BE2C (cell line): ENCODE measurements around the gene RNASE11.

Experiments
- DNase-seq: peaks from one replicate; pipeline ENCODE4 v3.0.0-alpha.2; 2020
- H3K27me3 ChIP-seq: fragments of 250-450 bp; sonication (Bioruptor Pico); 2 replicates; pipeline ENCODE4 v1.5.1; 2020; ENCODE audit warnings: mild to moderate bottlenecking
- H3K36me3 ChIP-seq: fragments of 250-450 bp; sonication (Bioruptor Pico); 2 replicates; pipeline ENCODE4 v1.5.1; 2020; ENCODE audit warnings: mild to moderate bottlenecking
- H3K4me1 ChIP-seq: fragments of 250-450 bp; sonication (Bioruptor Pico); 2 replicates; pipeline ENCODE4 v1.5.1; 2020
- H3K4me3 ChIP-seq: 2 replicates; pipeline ENCODE4 v1.5.1; 2011; ENCODE audit warnings: low read depth, low read length
- H3K9me3 ChIP-seq: fragments of 250-450 bp; sonication (Bioruptor Pico); 2 replicates; pipeline ENCODE4 v1.5.1; 2020
- CTCF ChIP-seq: IDR thresholded peaks from 2 replicates; pipeline ENCODE4 v1.5.1; 2012; ENCODE audit warnings: mild to moderate bottlenecking, low read depth, low read length

RNASE11 gene

GRCh38 chr14:20592574-20592973 is 4.8 kb upstream of the RNASE11 start:
- Histone ChIP-seq H3K27me3 (peaks cover 28% of the 10 kb centered on the region), H3K9me3 (0 out of 2 replicates have a peak, but pooled peaks cover 3% of the 10 kb centered on the region), H3K4me1 (no peaks in the 10 kb centered on the region), H3K36me3 (no peaks in the 10 kb centered on the region), H3K4me3 (no peak overlapping the region)
- no peak for DNase-seq
- TF ChIP-seq CTCF: no peak

DNA sequence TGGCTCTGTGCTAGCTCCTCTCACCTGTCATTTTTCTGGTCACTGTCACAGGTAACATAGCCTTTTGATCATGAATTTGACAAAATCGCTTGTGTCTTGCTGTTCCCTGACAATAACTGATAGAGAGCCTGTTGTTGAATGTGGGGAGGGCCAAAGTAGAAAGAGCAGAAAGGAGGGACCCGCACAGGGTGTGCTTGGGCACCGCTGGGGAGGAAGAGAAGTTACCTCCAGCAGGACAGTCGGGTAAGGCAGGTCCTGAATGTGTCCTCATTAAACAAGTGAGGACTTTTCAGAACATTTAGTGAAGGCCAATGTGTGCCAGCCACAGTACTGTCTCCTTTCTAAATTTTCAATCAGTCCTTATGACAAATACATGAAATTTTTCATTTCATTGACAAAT is 3.4 kb upstream of the RNASE11 start, which contains the start of gene RNASE12:
TSS of gene RNASE12 (minus strand) at position 142 of the 400 bp plus-strand sequence. CDS start 653 bp downstream, outside the sequence.
- TF ChIP-seq CTCF: no peak
- H3K27me3 ChIP-seq: peaks cover 28% of the 10 kb centered on the region
- H3K9me3 ChIP-seq: 0 out of 2 replicates have a peak, but pooled peaks cover 3% of the 10 kb centered on the region
- H3K4me1 ChIP-seq: no peaks in the 10 kb centered on the region
- no peaks in the 10 kb centered on the region for H3K36me3 ChIP-seq
- no peak within 1 kb of the TSS for H3K4me3 ChIP-seq
- DNase-seq: no peak

- DNase-seq: no peak
- H3K4me3 ChIP-seq: no peak overlapping the region
- H3K36me3 ChIP-seq: no peaks in the 10 kb centered on the region
- H3K27me3 ChIP-seq: peaks cover 20% of the 10 kb centered on the region
- no peaks in the 10 kb centered on the region for H3K9me3 ChIP-seq
- H3K4me1 ChIP-seq: no peaks in the 10 kb centered on the region
- no peak for TF ChIP-seq CTCF
Observed at GRCh38 chr14:20583908-20584307, 3.9 kb downstream of the RNASE11 start.

GRCh38 chr14:20583142-20583541 is 4.7 kb downstream of the RNASE11 start:
- Histone ChIP-seq H3K4me3 (no peak overlapping the region), H3K36me3 (no peaks in the 10 kb centered on the region), H3K27me3 (peaks cover 22% of the 10 kb centered on the region)

DNA sequence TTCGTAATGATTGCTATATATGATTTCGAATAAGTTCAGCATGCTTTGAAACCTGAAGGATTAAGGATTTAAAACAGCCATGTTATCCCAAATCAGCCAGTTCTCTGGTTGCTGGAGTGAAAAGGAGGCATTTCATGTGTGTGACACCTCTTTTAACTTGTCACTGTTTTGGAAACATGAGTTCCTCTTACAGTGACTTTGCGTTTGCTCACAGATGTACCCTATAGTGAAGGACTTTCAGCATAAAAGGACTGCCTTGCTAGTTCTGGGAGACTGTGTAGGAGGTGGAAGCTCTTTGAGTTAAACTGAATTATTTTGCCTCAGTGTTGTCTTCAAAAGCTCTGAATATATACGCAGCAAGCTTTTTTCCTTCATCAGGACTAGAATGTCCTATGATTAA is 7.6 kb downstream of the RNASE11 start:
- no peak overlapping the region for H3K4me3 ChIP-seq

More at GRCh38 chr14:20583142-20583541, 4.7 kb downstream of the RNASE11 start:
- Histone ChIP-seq H3K9me3 (no peaks in the 10 kb centered on the region), H3K4me1 (no peaks in the 10 kb centered on the region)
- no peak for TF ChIP-seq CTCF
- no peak for DNase-seq

More for the DNA sequence above, 7.6 kb downstream of the RNASE11 start:
- Histone ChIP-seq H3K27me3 (peaks cover 18% of the 10 kb centered on the region), H3K9me3 (no peaks in the 10 kb centered on the region), H3K4me1 (no peaks in the 10 kb centered on the region), H3K36me3 (no peaks in the 10 kb centered on the region)
- DNase-seq: no peak
- no peak for TF ChIP-seq CTCF
